Loucy (cell line): ENCODE results near the gene KRT222.

ENCODE experiments used
- H2AFZ ChIP-seq: fragments of 200-600 bp; sonication (generic); 2 replicates; pipeline ENCODE4 v1.6.0; 2016; ENCODE audit warnings: antibody characterized with exemption, mild to moderate bottlenecking, low read length, moderate library complexity
- H3F3A ChIP-seq: fragments of 200-600 bp; 2 replicates; pipeline ENCODE4 v1.6.0; 2016; ENCODE audit warnings: antibody characterized with exemption, low read depth, mild to moderate bottlenecking
- H3K27me3 ChIP-seq: fragments of 200-600 bp; sonication (generic); 2 replicates; pipeline ENCODE4 v1.6.1; 2014; ENCODE audit warnings: low read length, mild to moderate bottlenecking; ENCODE audit not compliant: insufficient read depth, poor library complexity, severe bottlenecking
- H3K36me3 ChIP-seq: fragments of 200-600 bp; sonication (generic); 2 replicates; pipeline ENCODE4 v1.6.1; 2016; ENCODE audit warnings: low read length; ENCODE audit not compliant: insufficient read depth
- H3K4me1 ChIP-seq: fragments of 200-600 bp; sonication (generic); 2 replicates; pipeline ENCODE4 v1.5.1; 2014; ENCODE audit warnings: low read length, mild to moderate bottlenecking; ENCODE audit not compliant: insufficient read depth, poor library complexity, severe bottlenecking
- H3K4me2 ChIP-seq: fragments of 200-600 bp; sonication (generic); 2 replicates; pipeline ENCODE4 v1.6.0; 2014; ENCODE audit warnings: antibody characterized with exemption, low read length, low read depth, mild to moderate bottlenecking; ENCODE audit not compliant: poor library complexity, severe bottlenecking
- H3K4me3 ChIP-seq: fragments of 200-600 bp; sonication (generic); 2 replicates; pipeline ENCODE4 v1.5.1; 2014; ENCODE audit warnings: low read length, mild to moderate bottlenecking, mixed read lengths; ENCODE audit not compliant: poor library complexity, severe bottlenecking
- H3K79me2 ChIP-seq: fragments of 200-600 bp; sonication (generic); 2 replicates; pipeline ENCODE4 v1.6.1; 2014; ENCODE audit warnings: low read length; ENCODE audit not compliant: insufficient read depth
- H3K9ac ChIP-seq: fragments of 200-600 bp; sonication (generic); 2 replicates; pipeline ENCODE4 v1.6.0; 2014; ENCODE audit warnings: mild to moderate bottlenecking, low read depth, low read length, moderate library complexity; ENCODE audit not compliant: poor library complexity, severe bottlenecking
- H3K9me2 ChIP-seq: fragments of 200-600 bp; sonication (generic); replicated peaks from 2 replicates; pipeline ENCODE4 v1.6.1; 2016; ENCODE audit warnings: low read depth, low read length, mixed read lengths
- H3K9me3 ChIP-seq: fragments of 200-600 bp; sonication (generic); 2 replicates; pipeline ENCODE4 v1.6.1; 2014; ENCODE audit warnings: mild to moderate bottlenecking, antibody characterized with exemption, low read length, low read depth; ENCODE audit not compliant: insufficient read depth
- H4K20me1 ChIP-seq: fragments of 200-600 bp; sonication (generic); 2 replicates; pipeline ENCODE4 v1.6.0; 2014; ENCODE audit warnings: antibody characterized with exemption, low read length, mild to moderate bottlenecking; ENCODE audit not compliant: insufficient read depth, poor library complexity, severe bottlenecking
- EZH2phosphoT487 ChIP-seq: fragments of 200-600 bp; IDR thresholded peaks from 2 replicates; pipeline ENCODE4 v1.6.1; 2018; ENCODE audit warnings: antibody characterized with exemption, mild to moderate bottlenecking, moderate library complexity, borderline replicate concordance
- TF ChIP-seq, protein P1 (sequence below): fragments of 200-600 bp; sonication (generic); conservative IDR thresholded peaks from 2 replicates; pipeline ENCODE4 v1.5.1; 2014; ENCODE audit warnings: mild to moderate bottlenecking, antibody characterized with exemption, low read length

KRT222 gene

GRCh38 chr17:40696651-40697072 lies 31.7 kb upstream of the KRT222 start:
- no peaks in the 10 kb centered on the region for H3K9me2 ChIP-seq
- no peak overlapping the region for H2AFZ ChIP-seq
- no peaks in the 10 kb centered on the region for H4K20me1 ChIP-seq
- peaks cover 36% of the 10 kb centered on the region for H3K27me3 ChIP-seq
- H3K4me1 ChIP-seq: peaks cover 9% of the 10 kb centered on the region
- H3F3A ChIP-seq: no peaks in the 10 kb centered on the region
- no peak overlapping the region for H3K4me2 ChIP-seq
- TF ChIP-seq, protein P1, sequence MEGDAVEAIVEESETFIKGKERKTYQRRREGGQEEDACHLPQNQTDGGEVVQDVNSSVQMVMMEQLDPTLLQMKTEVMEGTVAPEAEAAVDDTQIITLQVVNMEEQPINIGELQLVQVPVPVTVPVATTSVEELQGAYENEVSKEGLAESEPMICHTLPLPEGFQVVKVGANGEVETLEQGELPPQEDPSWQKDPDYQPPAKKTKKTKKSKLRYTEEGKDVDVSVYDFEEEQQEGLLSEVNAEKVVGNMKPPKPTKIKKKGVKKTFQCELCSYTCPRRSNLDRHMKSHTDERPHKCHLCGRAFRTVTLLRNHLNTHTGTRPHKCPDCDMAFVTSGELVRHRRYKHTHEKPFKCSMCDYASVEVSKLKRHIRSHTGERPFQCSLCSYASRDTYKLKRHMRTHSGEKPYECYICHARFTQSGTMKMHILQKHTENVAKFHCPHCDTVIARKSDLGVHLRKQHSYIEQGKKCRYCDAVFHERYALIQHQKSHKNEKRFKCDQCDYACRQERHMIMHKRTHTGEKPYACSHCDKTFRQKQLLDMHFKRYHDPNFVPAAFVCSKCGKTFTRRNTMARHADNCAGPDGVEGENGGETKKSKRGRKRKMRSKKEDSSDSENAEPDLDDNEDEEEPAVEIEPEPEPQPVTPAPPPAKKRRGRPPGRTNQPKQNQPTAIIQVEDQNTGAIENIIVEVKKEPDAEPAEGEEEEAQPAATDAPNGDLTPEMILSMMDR: no peak
- H3K36me3 ChIP-seq: no peaks in the 10 kb centered on the region
- H3K4me3 ChIP-seq: no peak overlapping the region
- H3K9ac ChIP-seq: no peak overlapping the region
- H3K79me2 ChIP-seq: no peaks in the 10 kb centered on the region
- H3K9me3 ChIP-seq: no peaks in the 10 kb centered on the region

DNA sequence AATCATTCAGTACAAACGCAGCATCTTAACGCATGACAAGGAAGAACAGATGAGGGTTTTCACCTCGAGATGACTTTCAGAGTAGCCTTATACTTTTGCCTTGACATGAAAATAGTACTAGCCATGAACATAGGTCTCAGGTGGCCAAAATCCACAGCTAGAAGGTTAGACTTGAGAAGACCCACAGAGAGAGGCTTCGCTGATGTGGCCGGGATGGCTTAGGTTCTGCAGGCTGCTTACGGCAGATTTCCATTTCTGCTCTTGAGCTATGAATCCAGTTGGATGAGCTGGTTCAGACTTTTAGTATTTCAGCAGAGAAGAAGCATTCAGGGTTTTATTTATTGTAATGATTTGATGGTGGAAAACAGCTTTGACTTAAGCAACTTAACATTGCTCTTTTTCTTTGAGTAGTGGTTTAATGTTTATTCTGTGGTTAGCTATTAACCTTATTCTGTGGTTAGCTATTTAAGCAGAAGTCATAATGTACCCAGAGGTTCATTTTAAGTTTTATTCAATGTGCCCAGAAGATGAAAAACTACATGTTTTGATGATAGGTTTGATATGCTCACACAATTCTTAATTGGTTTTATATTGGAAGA lies 31.0 kb upstream of the KRT222 start:
- TF ChIP-seq, protein P1: no peak
- TF ChIP-seq EZH2phosphoT487: no peak

DNA sequence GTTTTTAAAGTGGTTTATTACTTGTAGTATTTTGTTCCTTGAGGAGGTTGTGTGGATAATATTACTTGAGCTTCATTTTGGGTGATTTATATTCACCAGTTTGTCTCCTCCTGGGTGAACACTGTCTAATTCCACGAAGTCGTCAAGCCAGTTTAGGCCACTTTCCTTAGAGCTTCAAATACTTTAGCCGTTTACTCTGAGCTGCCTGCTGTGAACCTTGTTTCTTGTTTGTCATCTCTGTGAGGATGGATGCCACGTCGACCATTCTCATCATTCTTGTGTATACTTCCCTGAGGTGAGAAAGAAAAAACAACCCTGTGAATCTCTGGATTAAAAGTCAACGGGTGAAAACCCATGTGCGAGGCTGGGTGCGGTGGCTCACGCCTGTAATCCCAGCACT lies 29.6 kb upstream of the KRT222 start:
- no peaks in the 10 kb centered on the region for H3K79me2 ChIP-seq
- no peak overlapping the region for H2AFZ ChIP-seq
- TF ChIP-seq, protein P1: no peak
- TF ChIP-seq EZH2phosphoT487: no peak
- H3K36me3 ChIP-seq: no peaks in the 10 kb centered on the region
- no peaks in the 10 kb centered on the region for H4K20me1 ChIP-seq
- peaks cover 36% of the 10 kb centered on the region for H3K27me3 ChIP-seq
- H3K4me3 ChIP-seq: no peak overlapping the region
- peaks cover 9% of the 10 kb centered on the region for H3K4me1 ChIP-seq
- no peaks in the 10 kb centered on the region for H3K9me3 ChIP-seq
- H3F3A ChIP-seq: no peaks in the 10 kb centered on the region
- H3K9me2 ChIP-seq: no peaks in the 10 kb centered on the region
- no peak overlapping the region for H3K4me2 ChIP-seq
- H3K9ac ChIP-seq: no peak overlapping the region

More for the DNA sequence above, 31.0 kb upstream of the KRT222 start:
- H3K9me3 ChIP-seq: no peaks in the 10 kb centered on the region
- no peaks in the 10 kb centered on the region for H3F3A ChIP-seq
- peaks cover 36% of the 10 kb centered on the region for H3K27me3 ChIP-seq
- H3K4me1 ChIP-seq: peaks cover 9% of the 10 kb centered on the region
- no peaks in the 10 kb centered on the region for H3K9me2 ChIP-seq
- no peaks in the 10 kb centered on the region for H3K79me2 ChIP-seq
- H2AFZ ChIP-seq: no peak overlapping the region
- H4K20me1 ChIP-seq: no peaks in the 10 kb centered on the region
- no peak overlapping the region for H3K9ac ChIP-seq
- H3K4me2 ChIP-seq: no peak overlapping the region
- no peak overlapping the region for H3K4me3 ChIP-seq
- no peaks in the 10 kb centered on the region for H3K36me3 ChIP-seq
